Islet of Langerhans (tissue), 1 donor: Measurements from ENCODE around the gene PSG1.
"Not testable (repeated sequence)": the region's sequence is repeated elsewhere in the genome, so short reads cannot be mapped to it uniquely, and the experiment has no call there.

Experiments used
- FAIRE-seq: peaks from one replicate; lab custom pipeline; 2011; peaks lifted over from hg19 to GRCh38; lab: Jason Lieb, UNC

Gene PSG1

DNA sequence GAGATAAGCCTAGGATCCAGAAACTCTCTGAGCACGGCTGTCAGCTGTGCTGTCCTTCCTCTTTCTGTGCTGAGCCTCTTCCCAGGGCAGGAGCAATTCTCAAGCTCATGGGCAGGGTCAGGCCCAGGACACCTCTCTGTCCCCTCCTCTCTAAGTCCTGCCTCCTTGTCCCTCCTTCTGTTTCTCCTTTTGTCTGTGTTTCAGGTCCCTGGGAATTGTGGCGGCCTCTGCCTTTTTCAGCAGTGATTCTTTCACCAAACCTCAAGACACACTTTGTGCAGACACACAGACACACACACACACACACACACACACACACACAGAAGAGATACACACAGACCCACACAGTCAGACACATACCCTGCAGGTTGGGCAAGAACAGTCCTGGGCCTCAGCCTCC is at the start of gene PSG1:
Gene PSG1 (minus strand): TSS at position 101 of the 400 bp plus-strand sequence. CDS start 132 bp downstream, outside the sequence.
- FAIRE-seq: no peak

DNA sequence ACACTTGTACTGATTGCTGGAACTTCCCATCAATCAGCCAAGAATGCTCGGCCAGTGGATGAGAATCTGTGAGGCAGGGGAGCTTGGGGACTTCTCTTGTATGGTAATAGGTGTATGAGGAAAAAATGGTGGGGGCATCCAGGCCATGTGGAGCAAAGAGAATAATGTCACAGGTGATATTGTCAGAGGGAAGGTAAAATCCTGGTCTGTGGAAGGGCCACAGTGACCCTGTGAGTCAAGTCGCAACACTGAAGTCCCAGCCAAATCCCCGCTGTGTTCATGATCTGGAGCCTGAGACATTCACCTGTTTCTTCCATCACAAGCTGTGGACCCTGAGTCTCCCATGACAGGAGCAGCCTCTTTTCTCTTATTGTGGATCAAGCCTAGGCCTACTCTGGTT is 49.4 kb upstream of the PSG1 start:
- no peak for FAIRE-seq

DNA sequence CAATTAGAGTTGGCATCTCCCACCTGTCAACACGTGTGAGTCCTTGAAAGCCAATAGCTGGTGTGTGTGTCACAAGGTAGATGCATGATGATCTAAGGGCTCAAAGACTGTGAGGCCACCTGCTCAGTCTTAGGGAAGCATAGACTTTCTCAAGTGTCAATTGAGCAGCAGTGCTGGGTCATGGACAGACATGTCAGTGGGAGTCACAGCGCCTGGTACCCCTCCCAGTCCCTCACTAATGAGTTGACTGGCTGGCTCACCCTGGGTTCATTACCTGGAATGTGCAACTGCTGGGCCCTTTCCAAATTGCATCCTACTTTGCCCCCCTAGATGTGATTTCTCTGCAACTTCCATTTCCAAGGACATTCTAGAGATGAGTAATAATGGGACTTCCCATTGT is 47.3 kb upstream of the PSG1 start:
- no peak for FAIRE-seq

DNA sequence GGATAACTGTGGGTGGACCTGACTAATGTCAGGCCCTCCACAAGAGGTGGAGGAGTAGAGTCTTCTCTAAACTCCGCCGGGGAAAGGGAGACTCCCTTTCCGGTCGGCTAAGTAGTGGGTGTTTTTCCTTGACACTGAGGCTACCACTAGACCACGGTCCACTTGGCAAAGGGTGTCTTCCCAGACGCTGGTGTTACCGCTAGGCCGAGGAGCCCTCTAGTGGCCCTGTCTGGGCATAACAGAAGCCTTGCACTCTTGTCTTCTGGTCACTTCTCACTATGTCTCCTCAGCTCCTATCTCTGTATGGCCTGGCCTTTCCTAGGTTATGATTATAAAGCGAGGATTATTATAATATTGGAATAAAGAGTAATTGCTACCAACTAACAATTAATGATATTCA is 43.6 kb upstream of the PSG1 start:
- FAIRE-seq: not testable (repeated sequence)

DNA sequence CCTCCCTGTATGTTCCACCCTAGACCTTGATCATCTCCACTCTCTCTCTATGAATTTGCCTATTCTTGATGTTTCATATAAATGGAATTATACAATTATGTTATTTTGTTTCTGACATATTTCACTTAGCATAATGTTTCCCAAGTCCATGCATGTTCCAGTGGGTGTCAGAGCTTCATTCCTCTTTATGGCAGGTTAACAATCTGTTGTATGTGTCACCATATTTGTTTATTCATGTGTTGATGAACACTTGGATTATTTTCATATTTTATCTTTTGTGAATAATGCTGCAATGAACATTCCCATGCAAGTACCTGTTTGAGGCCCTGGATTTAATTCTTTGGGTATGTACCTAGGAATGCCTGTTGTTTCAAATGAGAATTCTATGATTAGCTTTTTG is 41.5 kb upstream of the PSG1 start:
- FAIRE-seq: not testable (repeated sequence)

DNA sequence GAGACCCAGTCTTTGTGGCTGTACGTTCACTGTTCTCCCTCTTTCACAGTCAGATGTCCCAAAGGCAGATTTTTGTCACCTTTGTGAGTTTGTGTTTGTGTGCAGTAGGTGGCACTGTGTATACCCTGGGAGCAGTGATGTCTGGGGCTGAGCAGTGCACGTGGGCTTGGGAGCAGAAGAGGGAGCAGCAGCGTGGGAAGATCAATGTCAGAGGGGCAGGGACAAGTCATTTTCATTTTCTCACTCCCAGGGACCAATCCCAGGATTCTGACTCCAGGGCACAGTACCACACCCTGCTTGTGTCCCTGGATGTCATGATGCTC is 40.2 kb upstream of the PSG1 start:
- no peak for FAIRE-seq

DNA sequence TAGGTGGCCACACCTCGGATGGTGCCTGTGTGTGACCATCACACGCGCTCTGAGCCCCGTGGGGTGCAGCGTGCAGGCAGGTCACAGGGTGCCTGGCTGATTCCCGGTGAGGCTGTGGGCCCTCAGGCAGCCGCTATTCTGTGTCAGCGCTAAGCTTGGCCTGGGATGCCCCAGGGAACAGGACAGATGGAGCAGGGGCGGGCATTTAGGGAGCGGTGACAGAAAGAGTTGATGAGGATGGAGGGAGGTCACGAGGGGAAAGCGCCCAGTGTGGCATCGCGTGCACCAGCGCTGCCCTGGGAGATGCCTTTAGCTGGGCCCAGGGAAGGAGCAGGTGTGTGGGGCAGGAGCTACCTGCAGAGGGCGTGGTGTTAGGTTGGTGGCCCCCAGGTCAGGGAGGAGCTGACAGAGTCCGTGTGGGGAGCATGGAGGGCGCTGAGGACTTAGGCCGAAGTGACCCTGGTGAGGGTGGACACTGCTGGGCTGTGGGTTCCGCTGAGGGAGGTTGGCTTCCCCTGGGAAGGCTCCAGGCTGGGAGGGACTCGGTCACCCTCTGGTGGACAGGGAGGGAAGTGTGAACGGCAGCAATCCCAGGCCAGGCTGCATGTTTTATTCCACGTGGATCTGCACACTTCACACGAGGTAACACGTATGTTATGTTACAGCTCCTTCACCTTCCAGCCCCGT is 39.7 kb upstream of the PSG1 start:
- FAIRE-seq: not testable (repeated sequence)

DNA sequence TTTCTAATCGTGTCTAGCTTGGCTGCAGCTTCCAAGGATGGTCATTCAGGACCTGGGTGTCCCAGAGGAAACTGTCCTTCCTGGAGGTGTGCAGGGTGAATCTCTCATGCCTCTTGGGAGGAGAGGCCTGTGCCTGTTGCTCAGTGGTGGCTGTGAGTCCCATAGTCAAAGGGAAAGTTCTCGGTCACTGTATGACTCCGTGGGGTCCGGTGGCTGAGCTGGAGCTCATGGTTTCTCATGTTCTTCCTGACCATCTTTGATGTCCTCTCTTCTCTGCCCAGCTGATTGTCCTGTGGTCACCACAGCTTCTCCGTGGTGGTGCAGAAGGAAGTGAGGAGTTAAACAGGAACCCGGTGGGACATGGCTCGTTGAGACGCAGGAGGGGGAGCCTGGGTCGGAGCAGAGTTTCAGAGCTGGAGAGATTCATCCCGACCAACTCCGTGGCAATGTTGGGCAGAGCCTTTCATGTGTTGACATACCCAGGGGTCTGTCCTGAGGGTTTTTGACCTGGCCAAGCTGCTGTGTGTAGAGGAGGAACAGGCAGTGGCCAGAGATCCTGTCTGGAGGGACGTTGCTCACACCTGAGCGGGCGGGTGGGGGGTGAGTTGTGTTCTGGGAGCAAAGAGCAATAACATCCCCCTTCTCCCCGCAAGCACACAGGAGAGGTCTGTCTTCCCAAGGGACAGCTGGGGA is 39.0 kb upstream of the PSG1 start:
- FAIRE-seq: not testable (repeated sequence)

- not testable (repeated sequence) for FAIRE-seq
Observed at GRCh38 chr19:42917634-42918033, 38.1 kb upstream of the PSG1 start, which contains the start of gene PSG6. PSG6 (minus strand) TSS chr19:42917894; CDS start chr19:42917792, 102 bp downstream.

DNA sequence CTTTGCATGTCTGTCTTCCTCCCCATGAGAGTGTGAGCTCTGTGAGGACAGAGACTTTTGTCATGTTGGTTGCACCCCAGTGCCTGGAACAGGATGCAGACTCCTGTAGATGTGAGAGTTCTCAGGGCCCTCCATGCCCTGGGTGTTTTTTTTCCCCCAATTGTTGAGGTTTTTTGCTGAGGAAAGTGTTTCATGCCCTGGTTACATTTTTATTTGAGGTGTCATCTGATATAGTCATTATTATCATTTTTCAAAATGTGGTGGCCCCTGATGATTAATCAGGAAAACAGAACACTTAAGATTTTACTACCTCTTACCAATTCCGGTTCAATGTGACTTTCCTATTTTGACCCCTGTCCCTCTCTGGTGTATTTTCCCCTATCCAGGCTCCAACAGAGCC is 37.4 kb upstream of the PSG1 start:
- not testable (repeated sequence) for FAIRE-seq

DNA sequence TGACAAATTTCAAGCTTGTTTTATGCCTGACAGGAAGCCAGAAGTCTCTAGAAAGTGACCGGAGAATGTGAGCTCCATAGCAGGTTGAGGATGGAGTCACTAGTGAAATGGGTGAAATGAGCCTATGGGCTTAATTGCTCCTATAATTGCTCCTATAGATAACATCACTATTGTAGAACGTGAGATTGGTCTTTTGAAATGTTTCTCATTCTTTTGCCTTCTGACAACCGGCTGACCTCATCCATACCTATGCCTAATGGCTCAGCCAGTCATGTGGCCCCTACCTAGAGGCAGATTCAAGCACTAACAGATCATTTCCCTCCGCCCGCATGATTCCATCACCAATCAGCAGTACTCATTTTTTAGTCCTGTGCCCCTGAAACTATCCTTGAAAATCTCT is 34.0 kb upstream of the PSG1 start:
- not testable (repeated sequence) for FAIRE-seq

DNA sequence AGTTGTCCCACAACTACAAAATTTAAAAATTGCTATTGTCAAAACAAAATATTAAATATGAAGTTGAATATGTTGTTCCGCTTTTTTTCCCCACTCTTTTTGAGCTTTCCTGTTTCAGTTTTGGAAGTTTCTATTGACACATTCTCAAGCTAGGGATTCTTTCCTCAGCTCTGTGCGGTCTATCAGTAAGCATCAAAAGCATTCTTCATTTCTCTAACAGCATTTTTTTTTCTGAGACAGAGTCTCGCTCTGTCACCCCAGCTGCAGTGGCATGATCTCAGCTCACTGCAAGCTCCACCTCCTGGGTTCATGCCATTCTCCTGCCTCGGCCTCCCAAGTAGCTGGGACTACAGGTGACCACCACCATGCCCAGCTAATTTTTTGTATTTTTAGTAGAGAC is 33.4 kb upstream of the PSG1 start:
- FAIRE-seq: not testable (repeated sequence)

DNA sequence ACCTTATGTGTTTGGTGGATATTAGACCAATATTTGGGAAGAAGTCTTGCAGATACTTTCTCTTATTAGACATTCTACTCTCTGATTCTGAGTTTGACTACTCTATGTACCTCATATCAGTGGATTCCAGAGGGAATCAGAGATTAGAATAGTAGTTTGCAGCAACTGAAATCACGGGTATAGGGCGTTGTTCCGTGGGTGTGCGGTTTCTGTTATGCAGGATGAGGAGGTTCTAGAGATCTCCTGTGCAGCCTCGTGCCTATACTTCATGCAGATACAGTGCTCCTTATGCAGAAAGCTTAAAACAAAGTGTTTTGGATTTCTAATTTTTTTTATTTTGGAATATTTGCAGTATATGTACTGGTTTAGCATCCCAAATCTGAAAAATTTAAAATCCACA is 32.2 kb upstream of the PSG1 start:
- not testable (repeated sequence) for FAIRE-seq

DNA sequence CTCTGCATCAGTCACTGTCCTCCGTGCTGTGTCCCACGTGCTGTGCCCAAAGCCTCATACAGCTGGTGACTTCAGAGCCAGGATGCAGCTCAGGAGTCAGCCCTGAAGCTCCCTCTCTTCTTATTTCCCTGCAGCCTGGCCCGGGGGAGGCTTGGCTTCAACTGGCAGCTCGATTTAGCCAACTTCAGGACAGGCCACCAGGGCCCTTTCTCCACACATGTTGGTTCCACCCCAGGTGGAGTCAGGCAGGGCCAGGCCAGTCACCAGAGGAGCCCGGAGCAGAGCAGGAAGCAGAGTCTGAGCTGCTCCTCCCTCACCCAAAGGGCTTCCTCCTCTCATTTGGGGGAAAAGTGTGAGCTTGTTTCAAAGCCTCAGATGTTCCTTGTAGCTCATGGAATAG is 26.6 kb upstream of the PSG1 start:
- FAIRE-seq: not testable (repeated sequence)

DNA sequence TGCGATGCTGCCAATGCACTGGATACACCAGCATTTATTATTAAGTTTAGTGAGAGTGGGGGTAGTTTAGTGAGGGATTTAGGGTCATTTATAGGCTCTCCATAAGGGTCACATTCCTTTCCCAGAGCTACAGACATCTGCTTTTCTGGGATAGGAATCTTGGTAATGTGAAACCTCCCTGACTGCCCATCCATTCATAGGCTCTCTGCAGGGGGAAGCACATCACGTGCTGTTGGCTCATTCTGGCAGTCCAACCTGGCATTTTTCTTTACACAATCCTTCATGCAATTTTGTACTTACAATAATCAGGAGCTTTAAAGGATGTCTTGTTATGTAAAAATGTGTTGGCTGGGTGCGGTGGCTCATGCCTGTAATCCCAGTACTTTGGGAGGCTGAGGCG is 21.0 kb upstream of the PSG1 start:
- FAIRE-seq: not testable (repeated sequence)

- not testable (repeated sequence) for FAIRE-seq
Observed at GRCh38 chr19:42899674-42900073, 20.2 kb upstream of the PSG1 start.

- FAIRE-seq: not testable (repeated sequence)
Observed at GRCh38 chr19:42899110-42899509, 19.6 kb upstream of the PSG1 start.

- FAIRE-seq: not testable (repeated sequence)
Observed at GRCh38 chr19:42898656-42899055, 19.1 kb upstream of the PSG1 start.

GRCh38 chr19:42897729-42898128 is 18.2 kb upstream of the PSG1 start:
- not testable (repeated sequence) for FAIRE-seq

DNA sequence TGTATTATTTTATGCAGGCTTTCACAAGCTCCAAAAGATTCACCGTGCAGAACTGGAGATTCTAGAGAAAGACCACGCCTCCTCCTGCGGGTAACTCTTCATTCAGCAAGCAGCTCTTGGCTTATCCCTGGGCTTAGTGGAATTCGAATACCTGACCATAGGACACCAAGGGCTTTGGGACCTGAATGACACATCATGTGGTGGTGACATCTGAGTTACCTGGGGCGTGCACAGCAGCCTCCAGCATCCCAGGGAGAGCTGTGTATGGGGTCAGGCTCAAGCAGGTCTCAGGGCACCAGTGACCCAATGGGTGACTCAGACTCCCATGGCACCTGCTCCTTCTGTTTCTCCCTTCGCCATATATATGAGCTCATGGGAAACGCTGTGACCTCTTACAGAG is 10.9 kb upstream of the PSG1 start:
- not testable (repeated sequence) for FAIRE-seq

GRCh38 chr19:42887876-42888445 is 8.4 kb upstream of the PSG1 start:
- FAIRE-seq: not testable (repeated sequence)

GRCh38 chr19:42882730-42883129 is 3.2 kb upstream of the PSG1 start:
- FAIRE-seq: not testable (repeated sequence)

DNA sequence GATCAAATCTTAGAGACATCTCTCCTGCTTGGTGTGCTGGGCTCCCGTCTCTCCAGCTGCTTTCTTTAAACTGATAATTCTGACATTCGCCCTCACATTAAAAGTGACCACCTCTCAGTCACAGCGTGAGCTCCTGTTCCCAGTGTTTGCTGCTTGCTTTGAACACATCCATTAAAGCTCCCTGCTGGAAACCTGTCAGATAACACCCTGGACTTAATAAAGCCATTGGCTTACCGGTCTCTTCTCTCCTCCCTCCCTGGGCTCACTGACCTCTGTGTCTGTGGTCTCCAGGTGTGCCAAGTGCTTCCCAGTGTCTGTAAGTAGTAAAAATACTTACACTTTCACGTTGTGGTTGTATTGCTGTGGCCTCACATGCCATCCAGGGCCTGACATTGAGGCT is 2.5 kb upstream of the PSG1 start:
- FAIRE-seq: not testable (repeated sequence)
